RWPE2 (cell line): ENCODE results near the gene LARGE1.

ENCODE experiments used
- ATAC-seq: fragments of 200-7000 bp; cut with Tn5 transposase; 3 replicates; pipeline ENCODE4 v1.9.1; 2021; ENCODE audit warnings: low read depth
- DNase-seq: peaks from one replicate; pipeline ENCODE4 v3.0.0-alpha.2; 2020; ENCODE audit warnings: low spot score
- H3K27ac ChIP-seq: fragments of 450-650 bp; 2 replicates; pipeline ENCODE4 v1.5.1; 2017; ENCODE audit warnings: mild to moderate bottlenecking; ENCODE audit not compliant: poor library complexity, severe bottlenecking
- H3K27me3 ChIP-seq: fragments of 250-450 bp; sonication (Bioruptor Pico); 2 replicates; pipeline ENCODE4 v1.5.1; 2021; ENCODE audit warnings: mild to moderate bottlenecking, moderate library complexity; ENCODE audit not compliant: insufficient read depth, poor library complexity, severe bottlenecking
- H3K36me3 ChIP-seq: fragments of 250-450 bp; sonication (Bioruptor Pico); 2 replicates; pipeline ENCODE4 v1.5.1; 2020; ENCODE audit warnings: low read depth, mild to moderate bottlenecking, moderate library complexity
- H3K4me1 ChIP-seq: fragments of 250-450 bp; sonication (Bioruptor Pico); 2 replicates; pipeline ENCODE4 v1.5.1; 2021; ENCODE audit warnings: mild to moderate bottlenecking, moderate library complexity; ENCODE audit not compliant: insufficient read depth, poor library complexity, severe bottlenecking
- H3K4me3 ChIP-seq: fragments of 250-450 bp; sonication (Bioruptor Pico); 2 replicates; pipeline ENCODE4 v1.5.1; 2021; ENCODE audit warnings: mild to moderate bottlenecking, moderate library complexity; ENCODE audit not compliant: severe bottlenecking
- H3K9me3 ChIP-seq: fragments of 250-450 bp; sonication (Bioruptor Pico); 2 replicates; pipeline ENCODE4 v1.5.1; 2021; ENCODE audit warnings: mild to moderate bottlenecking, moderate library complexity; ENCODE audit not compliant: severe bottlenecking
- CTCF ChIP-seq: fragments of 450-650 bp; IDR thresholded peaks from one replicate; pipeline ENCODE4 v1.5.1; 2017; ENCODE audit warnings: mild to moderate bottlenecking, moderate library complexity; ENCODE audit not compliant: poor library complexity, severe bottlenecking

The LARGE1 gene

GRCh38 chr22:33819743-33820142 lies 100.5 kb downstream of the LARGE1 start:
- Histone ChIP-seq H3K4me1 (no peaks in the 10 kb centered on the region), H3K9me3 (no peaks in the 10 kb centered on the region), H3K4me3 (no peak overlapping the region), H3K36me3 (no peaks in the 10 kb centered on the region), H3K27ac (no peak overlapping the region), H3K27me3 (no peaks in the 10 kb centered on the region)
- DNase-seq (no peak), ATAC-seq (no peak)
- no peak for TF ChIP-seq CTCF

GRCh38 chr22:33817512-33818127 lies 102.7 kb downstream of the LARGE1 start:
- DNase-seq (no peak), ATAC-seq (no peak)
- H3K4me1 ChIP-seq = no peaks in the 10 kb centered on the region
- H3K27me3 ChIP-seq = no peaks in the 10 kb centered on the region
- no peak overlapping the region for H3K27ac ChIP-seq
- H3K9me3 ChIP-seq = no peaks in the 10 kb centered on the region
- H3K36me3 ChIP-seq = no peaks in the 10 kb centered on the region
- no peak for TF ChIP-seq CTCF
- H3K4me3 ChIP-seq = no peak overlapping the region

GRCh38 chr22:33812360-33812977 lies 107.8 kb downstream of the LARGE1 start:
- Histone ChIP-seq H3K36me3 (no peaks in the 10 kb centered on the region), H3K9me3 (no peaks in the 10 kb centered on the region), H3K27me3 (no peaks in the 10 kb centered on the region), H3K4me3 (no peak overlapping the region), H3K27ac (no peak overlapping the region), H3K4me1 (no peaks in the 10 kb centered on the region)
- TF ChIP-seq CTCF = no peak
- no peak for ATAC-seq
- DNase-seq = no peak

- Histone ChIP-seq H3K4me1 (no peaks in the 10 kb centered on the region), H3K27ac (no peak overlapping the region), H3K27me3 (no peaks in the 10 kb centered on the region), H3K9me3 (no peaks in the 10 kb centered on the region), H3K4me3 (no peak overlapping the region), H3K36me3 (no peaks in the 10 kb centered on the region)
- TF ChIP-seq CTCF = no peak
- DNase-seq (no peak), ATAC-seq (no peak)
Observed at GRCh38 chr22:33811686-33812085, 108.6 kb downstream of the LARGE1 start.

- no peak overlapping the region for H3K27ac ChIP-seq
- H3K4me3 ChIP-seq = no peak overlapping the region
- H3K4me1 ChIP-seq = no peaks in the 10 kb centered on the region
- no peaks in the 10 kb centered on the region for H3K36me3 ChIP-seq
- DNase-seq (no peak), ATAC-seq (no peak)
- no peaks in the 10 kb centered on the region for H3K9me3 ChIP-seq
- no peaks in the 10 kb centered on the region for H3K27me3 ChIP-seq
- TF ChIP-seq CTCF = no peak
Observed at GRCh38 chr22:33811208-33811607, 109.1 kb downstream of the LARGE1 start.
